ENCODE data around the gene TSPAN9.

DNA sequence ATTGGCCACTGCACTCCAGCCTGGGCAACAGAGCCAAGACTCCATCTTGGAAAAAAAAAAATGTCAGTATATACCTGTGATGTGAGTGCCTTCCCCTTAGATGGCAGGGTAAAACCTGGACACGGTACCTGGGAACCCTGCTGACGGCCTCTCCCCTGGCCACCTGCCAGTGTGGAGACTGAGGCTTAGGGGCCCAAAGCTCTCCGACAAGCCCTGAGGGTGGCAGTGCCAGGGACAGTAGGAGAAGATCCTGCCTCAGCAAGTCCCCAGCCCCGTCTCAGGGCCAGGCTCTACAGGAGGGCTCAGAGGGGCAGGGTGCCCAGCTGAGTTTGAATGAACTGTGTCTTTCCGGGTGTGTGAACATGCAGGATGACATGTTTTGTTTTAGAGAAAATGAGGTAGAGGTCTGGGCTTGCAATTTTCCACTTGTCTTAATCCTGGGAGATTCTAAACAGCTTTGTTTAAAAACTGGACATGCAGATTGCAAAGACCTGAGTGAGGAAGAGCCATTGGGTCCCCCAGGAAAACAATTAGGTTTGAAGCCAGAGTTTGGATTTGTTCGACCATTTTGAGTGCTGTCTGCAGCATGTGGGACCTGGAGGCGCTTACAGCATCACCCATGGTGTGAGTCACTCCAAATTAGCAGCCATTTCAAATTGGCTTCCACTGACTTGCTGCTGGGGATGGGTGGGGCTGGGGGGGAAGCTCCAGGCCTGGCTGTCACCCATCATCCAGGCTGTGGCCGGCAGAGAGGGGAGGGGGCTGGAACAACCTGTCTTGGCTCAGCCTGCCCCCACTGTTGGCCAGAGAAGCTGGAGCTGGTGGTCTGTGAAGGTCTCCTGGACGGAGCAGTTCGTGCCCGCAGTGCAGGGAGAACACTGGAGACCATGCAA lies 10.8 kb downstream of the TSPAN9 start:
- TF ChIP-seq, protein P1, sequence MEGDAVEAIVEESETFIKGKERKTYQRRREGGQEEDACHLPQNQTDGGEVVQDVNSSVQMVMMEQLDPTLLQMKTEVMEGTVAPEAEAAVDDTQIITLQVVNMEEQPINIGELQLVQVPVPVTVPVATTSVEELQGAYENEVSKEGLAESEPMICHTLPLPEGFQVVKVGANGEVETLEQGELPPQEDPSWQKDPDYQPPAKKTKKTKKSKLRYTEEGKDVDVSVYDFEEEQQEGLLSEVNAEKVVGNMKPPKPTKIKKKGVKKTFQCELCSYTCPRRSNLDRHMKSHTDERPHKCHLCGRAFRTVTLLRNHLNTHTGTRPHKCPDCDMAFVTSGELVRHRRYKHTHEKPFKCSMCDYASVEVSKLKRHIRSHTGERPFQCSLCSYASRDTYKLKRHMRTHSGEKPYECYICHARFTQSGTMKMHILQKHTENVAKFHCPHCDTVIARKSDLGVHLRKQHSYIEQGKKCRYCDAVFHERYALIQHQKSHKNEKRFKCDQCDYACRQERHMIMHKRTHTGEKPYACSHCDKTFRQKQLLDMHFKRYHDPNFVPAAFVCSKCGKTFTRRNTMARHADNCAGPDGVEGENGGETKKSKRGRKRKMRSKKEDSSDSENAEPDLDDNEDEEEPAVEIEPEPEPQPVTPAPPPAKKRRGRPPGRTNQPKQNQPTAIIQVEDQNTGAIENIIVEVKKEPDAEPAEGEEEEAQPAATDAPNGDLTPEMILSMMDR (IDR thresholded peaks at IDR 0.05) = no peak
- no peak for TF ChIP-seq POLR2A (IDR thresholded peaks at IDR 0.05)
- no peak for TF ChIP-seq EP300 (IDR thresholded peaks at IDR 0.05)
